Ovary (tissue), 9 donors: Measurements from ENCODE around the gene LRRC27. TPM values are rescaled to one million over a fixed set of nuclear protein-coding genes. Genes with fewer than 3 reads are reported as not detected.
A peak's percentile ranks its signal among the peaks of the same experiment; 100 is the strongest.

Experiments used
- DNase-seq, 5 donors: peaks; one replicate each; pipeline ENCODE4 v3.0.0-alpha.2; 2019 to 2020
- H3K27ac ChIP-seq, 2 donors: fragments of 200-600 bp; one replicate each; pipeline versions ENCODE4 v1.5.1 to v1.8.0; 2019 to 2022
- H3K27me3 ChIP-seq: fragments of 200-600 bp; one replicate; pipeline ENCODE4 v1.8.0; 2022
- H3K36me3 ChIP-seq: fragments of 200-600 bp; sonication (generic); one replicate; pipeline ENCODE4 v1.5.1; 2019
- H3K4me1 ChIP-seq: one replicate; pipeline ENCODE4 v1.8.1; 2013; ENCODE audit warnings: mild to moderate bottlenecking, moderate library complexity; ENCODE audit not compliant: insufficient read depth
- H3K4me3 ChIP-seq: fragments of 200-600 bp; sonication (generic); one replicate; pipeline ENCODE4 v1.5.1; 2017
- H3K9me3 ChIP-seq, 2 donors: fragments of 200-600 bp in 1 of 2; sonication (generic) in 1 of 2; one replicate each; pipeline versions ENCODE4 v1.5.1 to v1.8.1; 2013 to 2019; ENCODE audit warnings: mild to moderate bottlenecking in 1 of 2, moderate library complexity in 1 of 2
- EP300 ChIP-seq: sonication (generic); formaldehyde crosslinking; IDR thresholded peaks from one replicate; pipeline ENCODE4 v1.6.1; 2017; ENCODE audit warnings: antibody characterized with exemption
- POLR2A ChIP-seq: fragments of 450-650 bp; IDR thresholded peaks from one replicate; pipeline ENCODE4 v1.6.1; 2017; ENCODE audit warnings: antibody characterized with exemption, mild to moderate bottlenecking, moderate library complexity
- WGBS, 3 donors: extraction: QIAGEN DNeasy Blood & Tissue Kit in 1 of 3; methylation state at CpG; one replicate each; pipeline versions ENCODE4 v1.1.5 to v1.1.7; 2013 to 2017; 5-methylcytosine and 5-hydroxymethylcytosine counted together
- intact Hi-C, 4 donors: fragments of 100-400 bp; cut with DNase I; formaldehyde crosslinking; loops; one replicate each; pipeline versions ENCODE4 v1.11.0 to v1.15.1; 2022 to 2023
- polyA plus RNA-seq, 2 donors: library from polyadenylated mRNA; stranded (reverse); fragments of 200-250 nt in 1 of 2; fragments of 350-450 nt in 1 of 2; fragmentation: Illumina TruSeq in 1 of 2; extraction: RNeasy Lipid Tissue Mini Kit (QIAGEN cat#74804) in 1 of 2; gene quantifications; one replicate each; pipeline ENCODE4 v1.2.3, GENCODE V29; 2013 to 2014
- total RNA-seq, 7 donors: library from RNA; depleted of rRNA in 2 of 7; stranded (reverse); fragments of >200 nt in 2 of 7; fragmentation: NEBNext Ultra II Directional in 3 of 7; extraction: Animal tissue kit (Norgen Biotek cat#: 25700) in 3 of 7; gene quantifications; one replicate each; pipeline versions ENCODE4 v1.1.0 to v1.2.4, GENCODE V29; 2016 to 2023
- TF ChIP-seq, protein P1 (sequence below), 3 donors: fragments of 450-650 bp in 2 of 3; fragments of 200-600 bp in 1 of 3; IDR thresholded peaks; one replicate each; pipeline versions ENCODE4 v1.5.1 to v1.8.0; 2016 to 2022; ENCODE audit warnings: antibody characterized with exemption in 3 of 3, mild to moderate bottlenecking in 1 of 3
- donor health status: DM: no; HTN: no; CAD: no; lungs with moderate emphysema.
- donor health status: DM: no; HTN: no; CAD: no.
- donor health status: Bipolar disorder and iron deficiency.
- donor health status: DM: yes; HTN: yes; CAD: no.
- donor health status: DM: no; HTN: no; CAD: no.
- donor health status: DM: yes; HTN: yes; CAD: no.

LRRC27 gene
- total and polyA plus RNA-seq, 9 donors = 7.4 to 12.3 (median 9.3) TPM

DNA sequence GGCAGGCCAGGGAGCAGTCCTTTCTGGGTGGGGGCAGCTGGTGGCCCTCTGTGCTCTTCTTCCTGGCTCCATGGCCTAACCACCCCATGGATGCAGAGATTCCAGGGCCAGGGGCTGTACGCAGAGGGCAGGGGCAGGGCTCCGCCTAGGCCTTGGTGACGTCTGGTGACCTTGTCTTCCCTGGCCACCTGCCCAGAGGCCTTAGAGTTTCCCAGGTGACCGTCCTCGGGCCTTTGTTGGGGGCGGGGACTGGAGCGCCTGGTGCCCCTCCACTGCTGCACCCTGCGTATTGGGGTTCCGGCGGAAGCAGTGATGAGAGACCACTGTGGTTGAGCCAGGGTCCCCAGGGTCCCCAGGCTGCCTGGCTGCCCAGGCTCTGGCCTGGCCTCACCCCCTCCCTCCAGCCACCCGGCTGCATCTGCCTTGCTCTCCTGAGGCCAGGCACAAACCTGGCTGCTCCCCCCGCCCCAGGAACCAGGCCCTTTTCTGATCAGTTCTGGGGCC, 75.3 kb downstream of the LRRC27 start:
- peaks cover 33% of the 10 kb centered on the region for H3K4me1 ChIP-seq
- 65 to 89% (median 78%) methylated on average over 10 to 12 of the region's 12 CpGs for WGBS, 3 donors
- intact Hi-C loops = no loop called here
- H3K4me3 ChIP-seq = no peak overlapping the region
- no peaks in the 10 kb centered on the region for H3K36me3 ChIP-seq
- H3K27ac ChIP-seq = peak overlapping the region in 1 of 2 donors; percentile 65
- DNase-seq = peak in 3 of 5 donors; percentile 56 to 72 (median 65)
- H3K27me3 ChIP-seq = no peaks in the 10 kb centered on the region
- no peaks in the 10 kb centered on the region for H3K9me3 ChIP-seq
- TF ChIP-seq, protein P1, sequence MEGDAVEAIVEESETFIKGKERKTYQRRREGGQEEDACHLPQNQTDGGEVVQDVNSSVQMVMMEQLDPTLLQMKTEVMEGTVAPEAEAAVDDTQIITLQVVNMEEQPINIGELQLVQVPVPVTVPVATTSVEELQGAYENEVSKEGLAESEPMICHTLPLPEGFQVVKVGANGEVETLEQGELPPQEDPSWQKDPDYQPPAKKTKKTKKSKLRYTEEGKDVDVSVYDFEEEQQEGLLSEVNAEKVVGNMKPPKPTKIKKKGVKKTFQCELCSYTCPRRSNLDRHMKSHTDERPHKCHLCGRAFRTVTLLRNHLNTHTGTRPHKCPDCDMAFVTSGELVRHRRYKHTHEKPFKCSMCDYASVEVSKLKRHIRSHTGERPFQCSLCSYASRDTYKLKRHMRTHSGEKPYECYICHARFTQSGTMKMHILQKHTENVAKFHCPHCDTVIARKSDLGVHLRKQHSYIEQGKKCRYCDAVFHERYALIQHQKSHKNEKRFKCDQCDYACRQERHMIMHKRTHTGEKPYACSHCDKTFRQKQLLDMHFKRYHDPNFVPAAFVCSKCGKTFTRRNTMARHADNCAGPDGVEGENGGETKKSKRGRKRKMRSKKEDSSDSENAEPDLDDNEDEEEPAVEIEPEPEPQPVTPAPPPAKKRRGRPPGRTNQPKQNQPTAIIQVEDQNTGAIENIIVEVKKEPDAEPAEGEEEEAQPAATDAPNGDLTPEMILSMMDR (IDR thresholded peaks at IDR 0.05) = no peak
- no peak for TF ChIP-seq POLR2A
- TF ChIP-seq EP300 = no peak

DNA sequence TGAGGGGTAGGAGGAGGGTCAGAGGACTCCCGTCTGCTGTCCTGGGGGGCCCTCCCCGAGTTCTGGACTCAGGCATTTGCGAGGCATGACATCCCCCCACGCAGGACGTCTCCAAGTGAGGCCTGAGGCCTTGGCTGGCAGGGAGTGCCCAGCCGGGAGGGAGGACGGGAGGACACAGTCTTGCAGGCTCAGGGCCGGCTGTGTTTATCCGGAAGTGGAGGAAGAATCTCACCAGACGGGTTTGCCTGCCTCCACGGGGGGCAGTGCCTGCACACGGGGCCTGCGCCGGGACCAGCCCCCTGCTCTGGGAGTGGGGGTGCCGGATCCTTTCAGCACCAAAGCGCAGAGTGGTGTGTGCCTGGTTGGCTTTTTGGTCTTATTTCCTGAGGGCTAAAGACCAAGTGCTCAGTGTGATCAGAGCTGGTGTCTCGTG, 75.9 kb downstream of the LRRC27 start:
- no peak for TF ChIP-seq POLR2A
- TF ChIP-seq EP300 = no peak
- Histone ChIP-seq H3K4me1 (peaks cover 37% of the 10 kb centered on the region), H3K9me3 (no peaks in the 10 kb centered on the region), H3K27me3 (no peaks in the 10 kb centered on the region), H3K36me3 (no peaks in the 10 kb centered on the region), H3K27ac (peak overlapping the region in 1 of 2 donors; percentile 65), H3K4me3 (peak overlapping the region; percentile 9)
- intact Hi-C loops = no loop called here
- 8 to 23% (median 10%) methylated on average over 17 of the region's 17 CpGs for WGBS, 3 donors
- peak; percentile 65 to 83 (median 71) for DNase-seq

DNA sequence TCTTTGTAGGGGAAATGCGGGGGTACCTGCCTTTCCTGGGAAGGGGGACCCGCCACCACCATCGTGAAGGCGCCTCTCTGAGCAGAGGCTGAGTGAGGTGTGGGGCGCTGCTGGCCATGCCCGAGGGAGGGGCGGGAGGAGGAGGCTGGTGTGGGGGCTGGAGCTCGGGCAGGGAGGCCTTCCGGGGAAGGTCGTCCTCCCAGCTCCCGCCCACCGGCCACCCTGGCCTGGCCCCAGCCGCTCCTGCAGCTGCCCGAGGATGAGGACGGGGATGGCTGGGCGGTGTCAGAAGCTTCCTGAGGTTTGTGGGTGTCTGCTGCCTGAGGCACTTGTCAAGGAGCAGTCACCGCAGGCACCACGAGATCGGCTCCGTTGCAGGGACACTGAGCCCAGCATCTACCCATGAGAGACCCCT, 76.4 kb downstream of the LRRC27 start:
- DNase-seq = peak in 3 of 5 donors; percentile 59 to 66 (median 60)
- Histone ChIP-seq H3K27me3 (no peaks in the 10 kb centered on the region), H3K36me3 (no peaks in the 10 kb centered on the region), H3K4me1 (peaks cover 38% of the 10 kb centered on the region), H3K4me3 (peak overlapping the region; percentile 9), H3K9me3 (no peaks in the 10 kb centered on the region), H3K27ac (peak overlapping the region in 1 of 2 donors; percentile 65)
- intact Hi-C loops = no loop called here
- 30 to 45% (median 34%) methylated on average over 12 to 20 of the region's 20 CpGs for WGBS, 3 donors
- no peak for TF ChIP-seq EP300
- TF ChIP-seq, protein P1 (IDR thresholded peaks at IDR 0.05) = no peak
- TF ChIP-seq POLR2A = no peak

DNA sequence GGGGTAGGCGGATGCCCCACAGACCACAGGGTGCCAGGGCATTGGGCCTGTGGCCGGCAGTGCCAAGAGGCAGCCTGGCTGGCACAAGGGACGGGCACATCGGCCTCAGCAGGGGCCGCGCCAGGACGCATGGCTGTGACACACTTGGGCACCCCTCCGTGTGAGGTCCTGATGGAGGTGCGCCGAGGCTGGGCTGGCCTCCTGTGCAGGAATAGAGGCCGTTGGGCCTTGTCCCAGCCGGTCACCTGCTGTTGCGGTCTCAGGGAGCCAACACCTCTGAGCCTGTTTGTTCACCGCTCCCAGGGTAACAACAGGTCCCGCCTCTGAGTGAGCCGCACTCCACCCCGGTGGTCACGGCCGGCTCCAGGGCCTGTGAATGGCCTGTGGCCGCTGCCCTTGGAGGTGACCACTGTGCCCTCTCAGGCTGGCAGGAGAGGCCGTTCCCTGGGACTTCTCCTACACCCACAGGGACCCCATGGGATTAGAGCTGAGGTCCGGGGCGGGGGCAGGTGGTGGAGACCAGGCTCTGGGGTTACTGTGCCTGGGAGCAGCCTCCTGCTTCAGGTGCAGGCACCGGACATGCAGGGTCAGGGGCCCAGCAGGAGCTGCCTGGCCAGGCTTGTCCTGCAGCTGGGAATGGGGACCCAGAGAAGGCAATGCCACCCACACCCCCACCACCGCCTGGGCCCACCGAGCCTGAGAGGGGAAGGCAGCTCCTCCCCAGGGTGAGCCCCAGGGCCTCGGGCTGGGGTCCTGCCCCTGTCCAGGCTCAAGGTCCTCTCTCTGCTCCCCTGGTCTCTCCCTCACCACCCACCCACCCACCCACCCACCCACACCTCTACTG, 77.1 kb downstream of the LRRC27 start:
- Histone ChIP-seq H3K27ac (peak overlapping the region in 1 of 2 donors; percentile 65), H3K4me1 (peaks cover 38% of the 10 kb centered on the region), H3K36me3 (no peaks in the 10 kb centered on the region), H3K9me3 (no peaks in the 10 kb centered on the region), H3K27me3 (no peaks in the 10 kb centered on the region), H3K4me3 (no peak overlapping the region)
- 88 to 91% (median 91%) methylated on average over 17 to 27 of the region's 27 CpGs for WGBS, 3 donors
- no peak for TF ChIP-seq EP300
- no peak for TF ChIP-seq POLR2A
- TF ChIP-seq, protein P1 (IDR thresholded peaks at IDR 0.05) = no peak
- peak in 2 of 5 donors; percentile 22 to 38 for DNase-seq
- intact Hi-C loops = no loop called here

DNA sequence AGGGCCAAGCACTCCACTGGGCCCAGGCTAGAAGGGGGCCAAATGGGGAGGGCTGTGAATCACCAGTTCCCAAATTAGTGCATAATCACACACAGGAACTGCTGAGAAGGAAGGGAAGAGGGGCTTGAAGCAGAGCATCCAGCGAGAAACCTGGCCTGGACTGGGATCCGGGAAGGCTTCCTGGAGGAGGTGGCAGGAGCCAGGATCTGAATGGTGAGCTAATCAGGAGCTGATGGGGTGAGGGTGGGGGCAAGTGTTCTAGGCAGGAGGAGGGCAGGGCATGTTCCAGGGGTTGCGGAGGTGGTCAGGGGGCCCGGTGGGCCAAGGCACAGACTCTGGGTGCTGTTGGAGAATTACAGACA, 77.7 kb downstream of the LRRC27 start:
- H3K4me3 ChIP-seq = no peak overlapping the region
- peaks cover 40% of the 10 kb centered on the region for H3K4me1 ChIP-seq
- H3K9me3 ChIP-seq = no peaks in the 10 kb centered on the region
- H3K27ac ChIP-seq = no peak overlapping the region
- 89 to 93% (median 89%) methylated on average over 4 of the region's 4 CpGs for WGBS, 3 donors
- intact Hi-C loops = no loop called here
- TF ChIP-seq, protein P1 (IDR thresholded peaks at IDR 0.05) = no peak
- TF ChIP-seq POLR2A = no peak
- TF ChIP-seq EP300 = no peak
- DNase-seq = no peak
- no peaks in the 10 kb centered on the region for H3K27me3 ChIP-seq
- H3K36me3 ChIP-seq = no peaks in the 10 kb centered on the region
